NCI-H1694 treated with DMSO at 0.1 percent for 48 hours (cell line): Measurements from ENCODE around the gene SCYGR1.
"Not testable (repeated sequence)": the region's sequence is repeated elsewhere in the genome, so short reads cannot be mapped to it uniquely, and the experiment has no call there.

Experiments used
- DNase-seq: peaks from one replicate; lab custom pipeline; 2025; lab: John Stamatoyannopoulos, UW

Gene SCYGR1

DNA sequence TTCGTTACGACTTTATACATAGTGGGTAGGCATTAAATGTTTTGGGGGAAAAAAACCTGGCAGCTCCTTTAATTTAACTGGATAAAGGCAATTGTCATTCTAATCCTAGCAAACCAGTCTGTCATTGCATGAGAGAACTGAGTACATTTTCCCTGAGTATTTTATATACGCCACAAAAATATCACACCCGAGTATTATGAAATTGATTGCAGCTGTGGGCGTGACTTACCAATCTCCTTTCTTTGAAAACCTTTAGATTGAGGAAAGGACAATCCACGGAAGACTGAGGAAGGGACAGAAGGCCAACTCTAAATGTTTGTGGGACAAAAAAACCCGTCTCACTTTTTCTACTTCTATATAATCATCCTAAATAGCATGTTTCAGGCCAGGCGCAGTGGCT lies 17.7 kb downstream of the SCYGR1 start:
- no peak for DNase-seq

DNA sequence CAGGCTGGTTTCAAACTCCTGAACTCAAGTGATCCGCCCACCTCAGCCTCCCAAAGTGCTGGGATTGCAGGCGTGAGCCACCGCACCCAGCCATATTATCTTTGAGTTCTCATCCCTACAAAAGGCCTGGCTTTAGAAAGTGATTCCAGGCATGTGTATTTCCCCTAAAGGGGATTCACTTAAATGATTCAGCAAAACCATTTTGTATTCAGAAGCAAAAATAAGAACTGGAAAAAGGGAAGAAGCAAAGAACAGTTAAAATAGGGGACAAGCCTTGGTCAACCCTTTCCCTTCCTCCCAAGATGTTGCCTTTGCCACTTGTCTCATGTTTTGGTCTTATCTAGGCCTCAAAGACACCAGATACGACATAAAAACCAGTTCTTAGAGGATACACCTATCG lies 19.2 kb downstream of the SCYGR1 start:
- no peak for DNase-seq

DNA sequence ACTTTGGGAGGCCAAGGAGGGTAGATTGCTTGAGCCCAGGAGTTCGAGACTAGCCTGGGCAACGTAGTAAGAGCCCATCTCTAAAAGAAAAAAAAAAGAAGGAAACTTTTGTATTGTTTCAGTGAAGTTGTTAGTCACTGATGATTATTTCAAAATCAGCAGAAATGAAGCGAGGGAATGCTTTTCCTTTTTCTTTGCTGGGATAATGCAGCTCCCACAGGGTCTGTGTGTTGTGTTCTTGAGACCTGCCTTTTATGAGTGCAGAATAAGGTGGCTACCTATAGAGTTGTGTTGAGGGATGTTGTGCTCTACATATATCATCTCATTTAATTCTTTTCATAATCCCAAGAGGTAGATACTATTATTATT lies 20.3 kb downstream of the SCYGR1 start:
- DNase-seq = no peak

DNA sequence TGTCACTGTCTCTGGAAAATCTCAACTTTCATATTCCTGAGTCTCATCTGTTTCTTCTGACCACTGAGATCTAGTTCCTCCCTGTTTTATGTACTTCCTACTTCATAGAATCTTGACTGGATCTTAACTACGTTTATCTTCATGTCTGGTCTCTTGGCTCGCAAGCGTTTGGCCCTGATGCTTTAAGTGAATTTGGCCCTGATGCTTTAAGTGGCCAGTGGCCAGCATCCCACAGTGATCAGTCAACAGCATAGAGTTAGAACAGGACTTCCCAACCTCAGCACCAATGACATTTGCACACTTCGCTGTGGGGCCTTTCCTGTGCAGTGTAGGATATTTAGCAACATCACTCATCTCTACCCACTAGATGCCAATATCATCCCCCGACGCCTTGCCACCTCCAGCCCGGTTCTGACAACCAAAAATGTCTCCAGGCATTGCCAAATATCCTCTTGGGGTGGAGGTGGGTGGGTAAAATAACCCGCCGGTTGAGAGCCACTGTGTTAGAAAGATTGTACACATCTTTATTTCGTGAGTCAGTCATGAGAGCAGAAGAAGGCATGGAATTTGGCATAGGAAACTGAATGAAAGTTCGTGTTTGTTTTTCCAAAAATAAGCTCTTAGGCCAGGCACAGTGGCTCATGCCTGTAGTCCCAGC lies 20.9 kb downstream of the SCYGR1 start:
- no peak for DNase-seq

DNA sequence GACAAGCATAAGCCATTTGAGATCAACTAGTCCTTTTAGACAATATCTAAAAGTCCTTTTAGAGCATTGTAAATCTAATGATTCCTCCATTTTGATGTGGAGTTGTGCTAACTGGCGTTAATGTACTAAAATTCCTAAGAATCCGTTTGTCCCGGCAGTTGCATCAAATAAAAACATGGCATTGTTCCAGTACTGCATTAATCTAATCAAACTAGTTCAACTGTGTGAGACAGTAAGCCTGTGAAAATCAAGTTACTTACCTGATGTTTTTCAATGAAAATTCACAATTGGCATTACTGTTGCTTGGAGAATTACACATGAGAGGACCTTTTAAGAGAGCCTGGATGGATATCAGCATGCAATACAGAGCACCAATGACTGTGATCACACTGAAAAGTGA lies 21.9 kb downstream of the SCYGR1 start:
- no peak for DNase-seq

DNA sequence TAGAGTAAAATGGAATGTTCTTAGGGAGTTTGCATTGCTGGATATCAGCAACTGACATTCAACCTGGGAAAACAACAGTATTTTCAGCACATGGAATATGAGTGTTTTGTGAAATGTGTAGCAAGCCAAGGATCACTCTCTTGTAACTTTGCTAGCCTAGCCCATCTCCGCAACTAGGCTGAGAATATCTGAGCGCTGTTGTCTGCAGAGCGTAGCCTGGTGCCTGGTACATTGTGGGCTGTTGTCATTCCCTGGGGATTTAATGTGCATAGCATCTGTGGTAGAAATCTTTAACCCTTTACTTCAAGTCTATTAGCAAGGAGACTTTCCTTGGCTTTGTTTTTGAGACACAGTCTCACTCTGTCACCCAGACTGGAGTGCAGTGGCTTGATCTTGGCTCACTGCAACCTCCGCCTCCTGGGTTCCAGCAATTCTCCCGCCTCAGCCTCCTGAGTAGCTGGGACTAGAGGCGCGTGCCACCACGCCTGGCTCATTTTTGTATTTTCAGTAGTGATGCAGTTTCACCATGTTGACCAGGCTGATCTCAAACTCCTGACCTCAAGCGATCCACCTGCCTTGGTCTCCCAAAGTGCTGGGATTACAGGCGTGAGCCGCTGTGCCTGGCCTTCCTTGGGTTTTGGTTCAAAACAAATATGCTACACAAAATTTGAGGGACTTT lies 23.0 kb downstream of the SCYGR1 start:
- not testable (repeated sequence) for DNase-seq

DNA sequence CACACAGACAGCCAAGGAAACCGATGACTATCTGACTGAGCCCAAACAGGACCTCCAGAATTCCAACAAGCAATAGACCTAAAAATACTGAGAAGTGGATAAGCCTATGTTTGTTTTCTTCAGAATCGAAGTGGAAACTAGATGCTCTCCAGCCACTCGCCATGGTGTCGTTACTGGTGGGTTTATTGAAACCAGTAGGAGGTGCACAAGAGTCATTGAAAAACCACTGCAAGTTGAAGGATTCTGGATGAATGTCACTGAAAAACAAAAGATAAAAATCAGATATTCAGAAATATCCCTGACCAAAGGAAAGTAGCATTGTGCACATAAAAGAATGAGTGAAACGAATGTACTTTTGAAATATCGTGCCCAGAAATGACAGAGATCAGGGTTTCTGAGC lies 24.0 kb downstream of the SCYGR1 start:
- DNase-seq = no peak

DNA sequence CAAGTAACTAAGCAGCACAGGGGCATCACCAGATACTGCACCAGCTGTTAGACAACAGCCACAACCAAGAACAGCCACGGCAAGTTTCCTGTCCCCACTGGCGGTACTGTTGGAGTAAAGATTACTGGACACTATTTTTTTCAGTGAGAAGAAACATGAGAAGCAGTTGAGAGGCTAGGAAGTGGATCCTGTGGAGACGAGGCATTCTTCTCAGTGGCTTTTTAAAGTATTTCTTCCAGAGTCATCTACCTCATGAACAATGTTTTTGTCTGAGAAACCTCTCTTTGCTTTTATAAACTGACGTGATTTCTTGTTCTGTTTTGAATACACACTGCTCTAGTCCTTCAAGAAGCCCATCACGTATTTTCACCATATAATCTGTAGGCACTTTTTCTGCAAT lies 27.4 kb downstream of the SCYGR1 start:
- no peak for DNase-seq

DNA sequence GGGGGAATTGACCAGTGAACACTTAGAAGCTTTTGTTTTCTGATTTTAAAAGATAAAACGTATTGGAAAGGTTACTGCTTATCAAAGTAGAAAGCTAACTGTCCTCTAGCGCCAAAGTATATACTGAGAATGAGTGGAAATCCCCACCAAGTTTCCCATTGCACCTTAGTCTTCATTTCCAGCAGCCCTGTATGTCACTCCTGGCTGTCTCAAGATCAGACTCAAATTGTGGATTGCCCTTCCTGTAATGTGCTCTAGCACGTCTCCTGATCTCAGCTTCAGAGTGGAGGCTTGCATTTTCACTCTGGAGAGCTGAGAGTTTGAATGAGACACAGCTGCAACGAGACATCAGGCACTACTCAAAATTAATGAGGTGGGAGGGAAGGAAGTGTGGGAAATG lies 36.1 kb downstream of the SCYGR1 start:
- DNase-seq = no peak

DNA sequence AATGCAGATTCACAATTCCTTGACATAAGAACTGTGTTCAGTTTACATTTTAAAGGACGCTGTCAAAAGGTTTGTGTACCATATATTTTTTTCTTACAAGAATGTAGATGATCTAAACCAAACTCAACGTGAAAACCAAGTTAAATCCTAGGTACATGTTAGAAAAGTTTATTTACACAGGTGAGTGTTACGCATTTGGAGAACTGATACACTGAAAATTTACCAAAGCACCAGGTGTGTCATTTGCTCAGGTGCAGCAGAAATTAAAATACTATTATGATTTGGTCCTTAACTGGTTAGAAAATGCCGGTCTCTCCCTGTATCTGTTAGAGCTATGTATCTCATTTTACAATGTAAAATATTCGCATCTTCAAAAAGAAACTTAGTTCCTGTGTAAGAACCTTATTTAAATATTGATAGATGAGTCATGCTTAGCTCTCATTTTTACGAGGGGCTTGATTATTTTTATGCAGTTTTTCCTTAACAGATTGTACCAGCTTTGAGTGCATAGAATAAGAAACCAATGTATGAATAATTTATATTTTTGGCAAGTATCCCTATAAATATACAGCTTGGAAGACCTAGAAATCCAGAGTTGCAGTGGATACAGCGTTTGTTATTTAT lies 37.6 kb downstream of the SCYGR1 start:
- no peak for DNase-seq

DNA sequence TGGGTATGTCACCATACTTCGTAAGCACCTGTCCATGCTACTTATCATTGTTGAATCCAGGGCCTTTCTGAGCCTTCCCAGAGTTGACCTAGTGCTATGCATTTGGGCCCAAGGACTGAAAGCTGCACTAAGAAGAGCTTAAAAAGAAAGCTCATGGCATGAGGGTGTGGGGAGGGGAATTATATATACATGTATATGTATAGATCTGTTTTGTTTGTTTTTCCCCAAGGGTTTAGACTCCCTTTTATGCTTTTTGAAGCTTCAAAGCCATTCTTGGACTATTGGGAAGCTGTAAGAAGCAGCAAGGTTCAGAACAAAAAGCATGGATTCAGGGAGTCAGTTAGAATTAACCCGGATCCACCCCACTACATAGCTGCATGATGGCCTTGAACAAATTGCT lies 39.4 kb downstream of the SCYGR1 start:
- no peak for DNase-seq

DNA sequence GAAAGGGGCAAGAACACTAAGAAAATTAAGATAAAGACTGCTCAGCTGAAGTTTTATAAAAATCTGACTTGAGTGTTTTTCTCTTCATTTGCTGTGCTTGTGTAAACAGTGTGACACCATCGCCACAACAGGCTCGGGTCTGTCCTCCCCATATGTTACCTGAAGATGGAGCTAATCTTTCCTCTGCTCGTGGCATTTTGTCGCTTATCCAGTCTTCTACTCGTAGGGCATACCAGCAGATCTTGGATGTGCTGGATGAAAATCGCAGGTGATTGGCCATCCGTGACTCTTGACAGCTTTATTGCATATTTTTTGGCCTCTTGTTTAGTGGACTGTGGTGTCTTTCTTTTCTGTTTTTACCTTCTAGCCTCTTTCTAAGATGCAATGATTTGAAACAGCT lies 40.6 kb downstream of the SCYGR1 start:
- DNase-seq = no peak

DNA sequence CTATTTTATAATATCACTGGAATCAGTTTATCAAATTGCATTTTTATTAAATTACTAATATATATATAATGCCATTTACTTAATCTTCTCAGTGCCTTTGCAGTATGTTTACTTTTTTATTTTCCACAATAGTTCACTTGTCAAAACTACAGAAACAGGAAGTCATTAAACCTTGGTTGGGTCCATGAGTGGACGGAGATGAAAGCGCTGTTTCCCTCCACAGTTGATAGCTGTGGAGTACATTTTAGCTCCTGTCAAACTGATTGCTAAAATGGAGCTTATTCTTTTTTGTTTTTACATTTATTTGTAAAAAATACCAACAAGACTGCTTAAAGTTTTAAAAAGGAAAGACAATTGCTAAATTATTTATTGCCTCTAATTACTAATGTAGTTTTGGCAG lies 43.5 kb downstream of the SCYGR1 start:
- no peak for DNase-seq

DNA sequence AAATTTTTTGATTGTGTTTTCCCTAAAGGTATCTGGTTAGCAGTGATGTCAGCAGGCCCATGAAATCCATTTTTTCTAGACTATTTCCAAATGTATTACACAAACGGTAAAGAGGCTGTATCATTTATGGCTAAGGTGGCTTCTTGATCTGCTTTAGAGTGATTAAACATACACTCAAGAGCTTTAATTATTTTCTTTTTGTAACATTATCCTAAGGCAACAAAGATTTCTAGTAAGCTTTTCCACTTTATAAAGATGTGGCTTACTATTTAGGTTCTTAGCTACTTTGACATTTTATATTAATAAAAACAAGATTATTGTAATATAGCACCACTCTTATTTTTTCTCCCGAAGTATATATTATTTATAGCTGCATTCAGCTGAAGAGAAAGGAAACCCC lies 46.2 kb downstream of the SCYGR1 start:
- DNase-seq = no peak

DNA sequence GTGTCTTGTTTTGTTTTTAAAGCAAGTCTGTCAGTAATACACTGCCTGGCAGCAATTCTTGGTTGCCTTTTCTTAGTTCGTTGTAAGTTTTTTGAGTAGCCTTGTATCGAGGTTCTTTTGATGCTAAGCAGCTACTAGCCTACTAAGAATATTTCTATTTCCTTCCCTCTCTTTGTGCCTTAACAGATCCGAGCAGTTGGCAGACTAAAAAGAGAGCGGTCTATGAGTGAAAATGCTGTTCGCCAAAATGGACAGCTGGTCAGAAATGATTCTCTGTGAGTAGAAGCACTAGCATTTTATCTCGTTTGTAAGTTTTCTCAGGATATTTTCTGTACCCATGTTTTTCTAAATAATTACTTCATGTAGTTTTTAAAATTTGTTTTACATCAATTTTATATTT lies 47.6 kb downstream of the SCYGR1 start:
- DNase-seq = no peak

DNA sequence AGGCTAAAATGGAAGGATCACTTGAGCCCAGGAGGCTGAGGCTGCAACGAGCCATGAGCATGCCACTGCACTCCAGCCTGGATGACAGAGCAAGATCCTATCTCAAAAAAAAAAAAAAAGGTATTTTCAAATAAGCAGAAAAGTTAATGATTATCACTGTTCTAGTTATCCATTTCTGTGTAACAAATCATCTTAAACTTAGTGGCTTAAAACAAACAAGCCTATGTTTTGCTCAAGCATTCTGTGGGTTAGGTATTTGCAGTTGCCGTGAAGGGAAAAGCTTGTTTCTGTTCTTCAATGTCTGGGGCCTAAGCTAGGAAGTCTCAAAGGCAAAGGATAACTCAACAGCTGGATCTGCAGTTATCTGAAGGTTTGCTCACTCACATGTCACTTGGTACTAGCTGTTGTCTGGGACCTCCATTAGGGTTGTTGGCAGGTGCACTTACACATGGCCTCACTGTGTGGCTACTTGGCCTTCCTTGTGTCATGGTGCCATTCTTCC lies 48.6 kb downstream of the SCYGR1 start:
- DNase-seq = no peak
